ENCODE measurements around the gene RIPPLY2. TPM values are rescaled to one million over a fixed set of nuclear protein-coding genes. Genes with fewer than 3 reads are reported as not detected.
"Not testable (repeated sequence)": the region's sequence is repeated elsewhere in the genome, so short reads cannot be mapped to it uniquely, and the experiment has no call there.

Gene RIPPLY2
- total RNA-seq, 1 donor from 2014 or later, result not detected

GRCh38 chr6:83860359-83860755 is 7.2 kb downstream of the RIPPLY2 start:
- no peak for DNase-seq (ENCODE audit: low read depth, low spot score)

- DNase-seq (ENCODE audit: low read depth, low spot score), result no peak
Measured at GRCh38 chr6:83860782-83861495, 7.8 kb downstream of the RIPPLY2 start.

- DNase-seq (ENCODE audit: low read depth, low spot score), result no peak
Measured at GRCh38 chr6:83862776-83863471, 9.8 kb downstream of the RIPPLY2 start.

- DNase-seq (ENCODE audit: low read depth, low spot score), result no peak
Measured at GRCh38 chr6:83867043-83867442, 13.9 kb downstream of the RIPPLY2 start.

DNA sequence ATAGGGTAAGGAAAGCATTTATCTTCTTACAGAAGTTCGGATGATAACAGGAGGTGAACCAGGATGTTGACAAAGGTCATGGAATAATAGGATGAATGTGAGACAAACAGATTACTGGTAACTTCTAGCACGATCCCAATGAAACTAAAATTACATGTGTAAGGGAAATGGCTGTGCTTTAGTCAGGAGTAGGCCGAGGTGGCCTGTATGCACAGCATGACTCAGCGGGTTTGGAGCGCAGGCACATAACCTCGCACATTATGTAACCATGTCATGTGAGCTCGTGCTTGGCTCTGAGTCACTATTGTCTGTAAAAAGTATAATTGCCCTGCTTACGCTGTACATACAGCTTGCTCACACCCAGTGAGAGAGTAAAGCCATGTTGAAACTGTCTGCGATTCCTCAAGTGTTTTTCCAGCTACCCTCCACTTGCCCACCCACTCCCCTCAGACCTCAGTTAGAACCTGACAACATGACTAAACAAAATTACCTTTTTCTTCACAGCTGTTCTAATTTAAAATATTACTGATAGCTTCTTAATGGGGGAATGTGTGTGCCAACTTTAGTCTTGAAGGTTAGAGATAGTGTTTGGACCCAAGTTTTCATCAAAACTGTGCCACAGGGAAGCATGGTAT is 14.5 kb downstream of the RIPPLY2 start:
- no peak for DNase-seq (ENCODE audit: low read depth, low spot score)

DNA sequence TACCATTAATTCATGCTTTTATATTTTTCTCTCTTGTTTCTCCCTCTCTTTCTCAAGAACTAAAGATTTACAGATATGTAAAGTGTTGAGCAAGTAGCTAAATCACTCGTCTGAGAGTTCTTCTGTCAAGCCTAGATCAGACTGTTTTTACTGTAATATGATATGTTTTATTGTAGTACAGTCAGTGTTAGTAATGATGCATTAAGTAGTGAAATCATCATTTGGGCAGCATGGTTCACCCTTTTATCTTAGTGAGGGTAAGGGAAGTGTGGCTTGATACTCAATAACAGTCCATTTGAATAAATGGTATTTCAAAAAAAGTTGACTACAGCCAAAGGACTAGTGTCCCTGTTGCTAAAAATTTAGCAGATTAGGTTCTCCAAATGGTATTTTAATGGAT is 15.5 kb downstream of the RIPPLY2 start:
- DNase-seq (ENCODE audit: low read depth, low spot score), result no peak

DNA sequence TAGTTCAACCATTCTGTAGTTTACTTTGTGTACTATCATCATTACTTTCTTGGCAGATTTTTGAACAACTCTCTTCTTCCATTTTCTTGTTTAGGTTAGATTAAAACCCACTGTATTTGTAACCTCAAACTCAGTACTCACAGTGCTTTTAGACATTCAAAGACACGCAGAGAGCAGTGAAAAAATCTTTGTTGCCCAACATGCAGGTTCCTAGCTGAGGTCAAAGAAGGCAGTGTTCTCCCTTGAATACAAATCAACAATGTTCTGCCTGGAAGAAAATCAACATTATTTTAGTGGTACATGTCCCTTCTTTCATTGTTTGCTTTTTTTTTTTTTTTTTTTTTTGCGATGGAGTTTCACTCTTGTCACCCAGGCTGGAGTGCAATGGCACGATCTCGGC is 17.5 kb downstream of the RIPPLY2 start:
- DNase-seq (ENCODE audit: low read depth, low spot score), result no peak

DNA sequence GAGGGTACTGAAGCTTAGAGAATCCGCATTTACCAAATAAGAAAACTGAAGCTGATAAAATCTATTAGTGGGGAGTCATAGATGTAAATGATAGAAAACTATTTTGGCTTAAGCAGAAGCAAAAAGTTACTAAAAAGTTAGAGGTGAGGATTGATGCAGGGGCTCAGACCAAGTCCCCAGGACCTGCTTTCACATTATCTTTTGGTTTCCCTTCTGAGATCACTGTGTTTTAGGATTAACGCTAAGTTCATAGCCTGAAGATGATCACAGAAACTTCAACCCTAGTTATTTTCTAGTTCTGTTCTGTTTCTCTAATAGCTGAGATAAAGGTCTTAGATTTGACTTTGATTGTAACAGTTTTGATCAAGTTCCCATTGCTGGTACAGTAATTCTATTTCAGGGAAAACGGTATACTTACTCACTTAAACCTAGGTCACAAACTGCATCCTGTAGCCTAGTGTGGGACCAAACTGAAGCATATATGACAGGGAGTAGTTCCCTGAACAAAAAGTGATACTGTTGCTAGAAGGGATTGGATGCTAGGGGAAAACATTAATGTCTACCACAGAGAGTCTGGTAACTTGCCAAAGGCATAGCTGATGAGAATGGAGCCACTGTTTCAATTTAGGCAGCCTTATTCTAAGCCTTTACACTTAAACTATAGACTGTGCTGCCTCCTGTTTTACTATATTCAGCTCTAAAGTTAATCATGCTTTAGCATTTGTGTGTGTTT is 19.4 kb downstream of the RIPPLY2 start:
- DNase-seq (ENCODE audit: low read depth, low spot score), result no peak

- no peak for DNase-seq (ENCODE audit: low read depth, low spot score)
Measured at GRCh38 chr6:83873869-83874268, 20.7 kb downstream of the RIPPLY2 start.

- DNase-seq (ENCODE audit: low read depth, low spot score), result no peak
Measured at GRCh38 chr6:83875843-83876242, 22.7 kb downstream of the RIPPLY2 start.

GRCh38 chr6:83878902-83879644 is 25.9 kb downstream of the RIPPLY2 start:
- DNase-seq (ENCODE audit: low read depth, low spot score), result no peak

- DNase-seq (ENCODE audit: low read depth, low spot score), result no peak
Measured at GRCh38 chr6:83879746-83880145, 26.6 kb downstream of the RIPPLY2 start.

GRCh38 chr6:83883240-83883639 is 30.1 kb downstream of the RIPPLY2 start:
- DNase-seq (ENCODE audit: low read depth, low spot score), result no peak

GRCh38 chr6:83884523-83884922 is 31.4 kb downstream of the RIPPLY2 start:
- DNase-seq (ENCODE audit: low read depth, low spot score), result no peak

DNA sequence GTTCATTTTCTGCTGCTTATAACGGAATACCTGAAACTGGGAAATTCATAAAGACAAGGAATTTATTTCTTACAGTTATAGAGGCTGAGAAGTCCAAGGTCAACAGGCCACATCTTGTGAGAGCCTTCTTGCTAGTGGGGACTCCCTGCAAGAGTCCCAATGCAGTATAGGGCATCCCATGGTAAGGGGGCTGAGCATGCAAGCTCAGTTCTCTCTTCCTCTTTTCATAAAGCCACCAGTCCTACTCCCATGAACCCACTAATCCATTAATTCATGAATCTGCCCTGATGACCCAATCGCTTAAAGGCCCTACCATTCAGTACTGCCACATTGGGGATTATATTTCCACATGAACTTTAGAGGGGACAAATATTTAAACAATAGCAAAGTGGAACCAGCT is 32.8 kb downstream of the RIPPLY2 start:
- no peak for DNase-seq (ENCODE audit: low read depth, low spot score)

DNA sequence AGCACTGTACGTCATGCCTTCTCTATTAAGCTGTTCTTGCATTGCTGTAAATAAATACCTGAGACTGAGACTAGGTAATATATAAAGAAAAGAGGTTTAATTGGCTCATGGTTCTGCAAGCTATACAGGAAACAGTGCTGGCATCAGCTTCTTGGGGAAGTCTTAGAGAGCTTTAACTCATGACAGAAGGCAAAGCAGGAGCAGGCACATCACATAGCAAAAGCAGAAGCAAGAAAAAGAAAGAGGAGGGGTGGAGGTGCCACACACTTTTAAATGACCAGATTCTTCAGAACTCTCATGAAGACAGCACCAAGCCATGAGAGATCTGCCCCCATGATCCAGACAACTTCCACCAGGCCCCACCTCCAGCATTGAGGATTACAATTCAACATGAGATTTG is 36.5 kb downstream of the RIPPLY2 start:
- DNase-seq (ENCODE audit: low read depth, low spot score), result no peak

DNA sequence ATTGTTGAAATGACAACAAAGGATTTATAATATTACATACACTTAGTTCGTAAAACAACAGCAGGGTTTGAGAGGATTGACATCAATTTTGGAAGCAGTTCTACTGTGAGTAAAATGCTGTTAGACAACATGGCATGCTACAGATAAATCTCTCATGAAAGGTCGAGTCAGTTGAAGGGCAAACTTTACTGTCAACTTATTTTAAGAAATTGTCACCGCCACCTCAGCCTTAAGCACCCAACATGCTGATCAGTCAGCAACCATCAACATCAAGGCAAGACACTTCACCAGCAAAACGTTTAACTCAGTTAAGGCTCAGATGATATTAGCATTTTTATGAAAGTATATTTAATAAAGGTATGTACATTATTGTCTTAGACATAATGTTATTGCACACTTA is 37.4 kb downstream of the RIPPLY2 start:
- DNase-seq (ENCODE audit: low read depth, low spot score), result no peak

GRCh38 chr6:83891586-83891985 is 38.4 kb downstream of the RIPPLY2 start:
- no peak for DNase-seq (ENCODE audit: low read depth, low spot score)

- DNase-seq (ENCODE audit: low read depth, low spot score), result no peak
Measured at GRCh38 chr6:83893024-83893423, 39.9 kb downstream of the RIPPLY2 start.

- not testable (repeated sequence) for DNase-seq (ENCODE audit: low read depth, low spot score)
Measured at GRCh38 chr6:83897094-83897493, 43.9 kb downstream of the RIPPLY2 start.

GRCh38 chr6:83901624-83902023 is 48.5 kb downstream of the RIPPLY2 start:
- DNase-seq (ENCODE audit: low read depth, low spot score), result no peak
